ENCODE results near the gene SPEM1.

SPEM1 gene

DNA sequence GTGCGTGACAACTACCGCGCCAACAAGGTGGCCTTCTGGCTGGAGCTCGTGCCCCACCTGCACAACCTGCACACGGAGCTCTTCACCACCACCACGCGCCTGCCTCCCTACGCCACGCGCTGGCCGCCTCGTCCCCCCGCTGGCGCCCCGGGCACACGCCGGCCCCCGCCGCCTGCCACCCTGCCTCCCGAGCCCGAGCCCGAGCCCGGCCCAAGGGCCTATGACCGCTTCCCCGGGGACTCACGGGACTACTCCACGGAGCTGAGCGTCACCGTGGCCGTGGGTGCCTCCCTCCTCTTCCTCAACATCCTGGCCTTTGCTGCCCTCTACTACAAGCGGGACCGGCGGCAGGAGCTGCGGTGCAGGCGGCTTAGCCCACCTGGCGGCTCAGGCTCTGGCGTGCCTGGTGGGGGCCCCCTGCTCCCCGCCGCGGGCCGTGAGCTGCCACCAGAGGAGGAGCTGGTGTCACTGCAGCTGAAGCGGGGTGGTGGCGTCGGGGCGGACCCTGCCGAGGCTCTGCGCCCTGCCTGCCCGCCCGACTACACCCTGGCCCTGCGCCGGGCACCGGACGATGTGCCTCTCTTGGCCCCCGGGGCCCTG lies 3.0 kb upstream of the SPEM1 start:
- no peak for DNase-seq (ENCODE audit: low read depth in 2 of 2, low spot score in 1 of 2)

DNA sequence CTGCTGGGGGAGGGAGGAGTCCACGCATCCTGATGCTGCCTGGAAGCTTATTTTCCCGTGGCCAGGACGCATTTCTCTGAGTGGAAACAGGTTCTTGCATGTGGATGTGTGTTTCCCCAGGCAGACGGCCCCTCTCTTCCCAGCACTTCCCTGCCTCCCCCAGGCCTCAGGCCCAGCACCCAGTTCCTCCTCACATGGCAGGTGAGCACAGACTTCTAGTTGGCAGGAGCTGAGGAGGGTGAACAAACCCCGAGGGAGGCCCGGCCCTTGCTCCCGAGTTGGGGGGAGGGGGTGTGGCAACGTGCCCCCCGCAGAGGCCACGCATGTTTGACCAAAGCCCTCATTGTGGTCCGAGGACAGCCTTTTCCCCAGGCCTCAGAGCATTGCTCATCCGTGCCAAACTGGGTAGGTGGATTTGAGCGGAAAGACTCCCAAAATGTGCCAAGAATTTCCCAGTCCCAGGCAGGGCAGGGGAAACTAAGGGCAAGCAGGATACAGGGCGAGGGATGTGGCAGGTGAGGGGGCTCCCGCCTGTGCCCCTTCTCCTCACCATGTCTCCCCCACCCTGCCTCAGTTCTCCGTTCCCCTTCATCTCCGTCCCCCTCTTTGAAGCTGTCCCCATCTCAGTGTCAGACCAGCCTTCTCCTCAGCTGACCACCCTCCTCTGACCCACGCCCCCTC lies 1.5 kb upstream of the SPEM1 start:
- DNase-seq (ENCODE audit: low read depth in 2 of 2, low spot score in 1 of 2): no peak

DNA sequence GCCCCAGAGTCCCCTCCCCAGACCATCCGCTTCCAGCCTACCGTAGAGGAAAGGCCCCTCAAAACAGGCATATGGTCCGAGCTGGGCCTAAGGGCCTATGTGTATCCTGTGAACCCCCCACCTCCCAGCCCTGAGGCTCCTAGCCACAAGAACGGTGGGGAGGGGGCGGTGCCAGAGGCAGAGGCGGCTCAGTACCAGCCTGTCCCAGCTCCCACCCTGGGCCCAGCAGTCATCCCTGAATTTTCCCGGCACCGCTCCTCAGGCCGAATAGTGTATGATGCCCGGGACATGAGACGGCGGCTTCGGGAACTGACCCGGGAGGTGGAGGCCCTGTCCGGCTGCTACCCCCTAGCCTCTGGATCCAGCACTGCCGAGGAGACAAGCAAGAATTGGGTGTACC lies 1.1 kb downstream of the SPEM1 start:
- DNase-seq (ENCODE audit: low read depth in 2 of 2, low spot score in 1 of 2): no peak

DNA sequence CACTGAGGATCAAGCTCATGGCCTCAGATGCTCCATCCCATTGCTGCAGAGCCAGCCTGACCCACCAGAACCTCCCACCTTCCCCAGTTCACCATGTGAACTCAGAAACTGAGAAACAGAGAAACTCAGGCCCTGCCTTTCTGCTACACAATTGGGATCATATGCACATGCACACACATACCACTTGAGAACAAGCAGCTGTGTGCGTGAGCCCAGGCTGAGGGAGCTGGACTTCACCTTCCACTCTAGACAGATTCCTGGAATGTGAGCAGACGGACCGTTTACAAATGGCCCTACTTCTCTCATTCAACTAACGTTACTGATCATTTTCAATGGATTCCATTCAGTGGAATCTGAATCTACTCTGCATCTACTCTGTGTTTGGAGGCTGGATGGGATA lies 3.6 kb downstream of the SPEM1 start:
- no peak for DNase-seq (ENCODE audit: low read depth in 2 of 2, low spot score in 1 of 2)

DNA sequence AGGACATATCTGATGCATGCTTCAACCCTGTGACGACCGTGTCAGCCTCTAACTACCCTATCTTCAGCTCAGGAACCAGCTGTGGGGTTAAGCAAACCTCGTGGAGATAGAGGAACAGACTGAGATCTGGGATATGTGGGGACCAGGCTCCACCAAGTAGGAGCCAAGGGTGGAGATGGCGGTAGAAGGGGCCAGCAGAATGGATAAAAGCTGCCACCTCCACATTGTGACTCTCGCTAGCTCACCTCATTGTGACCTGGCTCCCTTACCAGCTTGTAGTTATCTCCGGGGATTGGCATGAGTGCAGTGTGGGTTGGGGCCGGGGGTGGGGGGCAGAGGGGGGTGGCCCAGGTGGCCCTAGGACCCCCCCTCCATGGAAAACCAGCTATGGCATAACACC lies 5.2 kb downstream of the SPEM1 start, which contains the start of gene SPEM2:
Gene SPEM2 (plus strand): TSS at position 301 of the 400 bp plus-strand sequence. CDS start 73 bp downstream, at position 374.
- no peak for DNase-seq (ENCODE audit: low read depth in 2 of 2, low spot score in 1 of 2)

DNA sequence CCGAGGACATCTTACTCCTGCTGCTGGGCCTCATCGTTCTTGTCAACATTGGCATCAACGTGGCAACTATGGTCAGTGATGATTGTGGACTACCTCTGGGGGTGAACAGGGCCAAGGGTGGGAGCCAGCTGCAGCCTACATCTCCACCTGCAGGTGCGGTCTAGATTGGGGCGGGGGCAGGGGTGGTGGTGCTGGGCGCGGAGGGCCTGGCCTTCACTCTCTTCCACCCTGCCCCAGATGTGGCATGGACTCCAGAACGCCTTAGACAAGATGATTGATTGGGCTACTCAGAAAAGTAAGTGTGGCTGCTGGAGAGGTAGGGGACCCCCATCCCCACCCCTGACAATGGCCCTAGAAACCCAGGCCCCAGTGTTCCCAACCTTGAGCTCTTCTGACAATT lies 5.6 kb downstream of the SPEM1 start:
- no peak for DNase-seq (ENCODE audit: low read depth in 2 of 2, low spot score in 1 of 2)

DNA sequence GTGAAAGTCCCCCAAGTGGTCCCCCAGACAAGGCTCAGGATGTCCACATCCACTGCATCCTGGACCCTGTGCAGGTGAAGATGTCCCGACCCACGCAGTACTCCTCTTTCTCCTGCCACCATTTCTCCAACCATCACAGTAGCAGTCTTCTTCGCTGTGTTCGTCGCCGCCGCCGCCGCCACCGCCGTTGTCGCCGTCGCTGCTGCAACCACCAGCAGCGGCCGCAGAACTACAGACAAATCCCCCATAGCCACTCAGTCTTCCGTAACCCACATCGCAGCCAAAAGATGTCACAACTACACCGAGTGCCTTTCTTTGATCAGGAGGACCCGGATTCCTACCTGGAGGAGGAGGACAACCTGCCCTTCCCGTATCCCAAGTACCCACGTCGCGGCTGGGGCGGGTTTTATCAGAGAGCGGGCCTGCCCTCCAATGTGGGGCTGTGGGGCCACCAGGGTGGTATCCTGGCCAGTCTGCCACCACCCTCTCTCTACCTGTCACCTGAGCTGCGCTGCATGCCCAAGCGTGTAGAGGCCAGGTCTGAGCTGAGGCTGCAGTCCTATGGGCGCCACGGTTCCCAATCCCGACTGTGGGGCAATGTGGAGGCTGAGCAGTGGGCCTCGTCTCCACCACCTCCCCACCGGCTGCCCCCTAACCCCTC lies 6.2 kb downstream of the SPEM1 start:
- no peak for DNase-seq (ENCODE audit: low read depth in 2 of 2, low spot score in 1 of 2)

DNA sequence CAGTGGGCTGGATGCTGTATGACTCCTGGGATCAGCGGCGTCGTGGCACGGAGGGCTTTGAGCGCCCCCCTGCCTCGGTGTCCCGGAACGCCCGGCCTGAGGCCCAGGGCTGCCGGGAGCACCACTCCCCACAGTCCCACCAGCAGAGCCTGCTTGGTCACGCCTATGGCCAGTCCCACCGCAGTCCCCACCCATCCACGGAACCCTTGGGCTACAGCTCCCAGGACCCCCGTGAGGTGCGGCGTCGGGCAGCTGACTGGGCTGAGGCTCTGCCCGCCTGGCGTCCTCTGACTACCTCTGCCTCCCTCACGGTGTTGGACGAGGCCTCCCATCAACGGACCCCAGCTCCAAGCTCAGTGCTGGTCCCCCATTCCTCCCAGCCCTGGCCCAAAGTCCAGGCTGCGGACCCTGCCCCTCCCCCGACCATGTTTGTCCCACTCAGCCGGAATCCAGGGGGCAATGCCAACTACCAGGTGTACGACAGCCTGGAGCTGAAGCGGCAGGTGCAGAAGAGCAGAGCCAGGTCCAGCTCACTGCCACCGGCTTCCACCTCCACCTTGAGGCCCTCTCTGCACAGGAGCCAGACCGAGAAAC lies 6.9 kb downstream of the SPEM1 start:
- no peak for DNase-seq (ENCODE audit: low read depth in 2 of 2, low spot score in 1 of 2)

DNA sequence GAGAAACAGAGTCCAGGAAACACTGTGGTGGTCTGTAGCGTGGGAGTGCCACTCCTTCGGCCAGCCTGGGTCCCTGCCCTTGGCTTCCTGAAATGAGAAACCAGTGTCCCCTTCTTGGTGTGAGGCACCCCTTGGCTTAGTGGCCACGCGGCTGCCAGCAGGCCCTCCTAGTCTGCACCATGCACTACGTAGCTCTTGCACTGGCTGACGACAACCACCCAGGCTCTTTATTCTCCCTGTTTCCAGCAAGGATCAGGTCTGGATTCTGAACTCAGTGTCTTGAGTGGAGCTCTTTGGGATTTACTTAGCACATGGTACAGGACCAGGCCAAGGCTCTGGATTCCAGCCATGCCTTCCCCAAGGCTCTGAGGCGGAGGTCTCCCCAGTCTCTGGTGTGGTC lies 7.4 kb downstream of the SPEM1 start:
- no peak for DNase-seq (ENCODE audit: low read depth in 2 of 2, low spot score in 1 of 2)

DNA sequence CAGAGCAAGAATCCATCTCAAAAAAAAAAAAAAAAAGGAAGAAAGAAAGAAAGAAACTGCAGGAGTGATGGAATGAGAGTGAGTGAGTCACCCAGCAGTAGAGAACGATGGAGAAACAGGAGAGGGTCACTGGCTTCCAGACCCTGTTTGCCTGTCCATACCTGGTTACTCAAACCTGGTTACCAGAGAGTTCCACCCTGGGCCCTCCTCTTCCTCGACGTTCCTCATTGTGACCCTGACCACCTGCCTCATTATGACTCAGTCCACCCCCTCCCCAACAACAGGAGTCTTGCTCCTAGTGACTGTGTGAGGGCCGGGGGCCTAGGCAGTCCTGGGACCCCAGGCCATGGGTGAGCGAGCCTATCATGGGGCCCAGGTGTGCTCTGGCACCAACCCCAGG lies 8.4 kb downstream of the SPEM1 start, which contains the start of gene SPEM3:
Gene SPEM3 (plus strand): TSS at position 301 of the 400 bp plus-strand sequence. CDS start 46 bp downstream, at position 347.
- no peak for DNase-seq (ENCODE audit: low read depth in 2 of 2, low spot score in 1 of 2)

DNA sequence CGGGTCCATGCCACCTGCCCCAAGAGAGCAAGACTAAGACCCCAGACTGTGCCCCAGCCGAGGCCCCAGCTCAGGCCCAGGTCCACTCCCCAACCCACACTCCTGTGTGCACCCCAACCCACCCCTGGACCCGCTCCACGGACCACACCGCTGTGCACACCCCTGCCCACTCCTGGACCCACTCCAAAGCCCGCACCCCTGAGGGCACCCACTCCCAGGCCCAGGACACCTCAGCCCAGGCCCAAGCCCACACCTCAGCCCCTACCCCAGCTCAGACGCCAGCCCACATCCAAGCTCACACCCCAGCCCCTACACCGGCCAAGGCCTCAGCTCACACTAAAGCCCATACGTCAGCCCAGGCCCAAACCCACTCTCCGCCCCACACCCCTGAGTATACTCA lies 9.6 kb downstream of the SPEM1 start:
- no peak for DNase-seq (ENCODE audit: low read depth in 2 of 2, low spot score in 1 of 2)

DNA sequence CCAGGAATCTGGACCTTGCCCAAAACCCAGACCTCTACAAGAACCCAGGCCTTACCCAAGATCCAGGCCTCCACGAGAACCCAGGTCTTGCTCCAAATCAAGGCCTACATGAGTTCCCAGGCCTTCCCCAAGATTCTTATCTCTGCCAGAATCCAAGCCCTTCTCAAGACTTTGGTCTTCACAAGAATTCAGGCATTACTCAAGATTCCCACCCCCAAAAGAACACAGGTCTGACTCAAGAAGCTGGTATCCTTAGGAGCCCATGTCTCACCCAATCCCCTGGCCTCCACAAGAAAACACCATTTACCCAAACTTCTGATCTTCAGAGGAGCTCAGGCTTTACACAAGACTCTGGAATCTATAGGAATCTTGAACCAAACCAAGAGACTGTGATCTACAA lies 11.1 kb downstream of the SPEM1 start:
- DNase-seq (ENCODE audit: low read depth in 2 of 2, low spot score in 1 of 2): no peak

DNA sequence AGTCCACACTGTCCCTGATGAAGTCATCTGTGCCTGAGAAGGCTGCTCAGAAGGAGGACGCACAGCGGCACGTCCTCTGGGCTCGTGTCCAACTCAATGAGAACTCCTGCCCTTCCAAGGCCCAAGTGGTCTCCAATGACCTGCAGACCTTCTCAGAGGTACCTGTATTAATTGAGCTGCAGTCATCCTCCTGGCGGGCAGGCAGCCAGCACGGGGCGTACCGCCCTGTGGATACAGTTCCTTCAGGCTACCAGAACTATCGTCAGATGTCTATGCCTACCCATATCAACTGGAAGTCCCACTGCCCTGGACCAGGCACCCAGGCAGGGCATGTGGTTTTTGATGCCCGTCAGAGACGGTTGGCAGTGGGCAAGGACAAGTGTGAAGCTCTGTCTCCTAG lies 12.2 kb downstream of the SPEM1 start:
- no peak for DNase-seq (ENCODE audit: low read depth in 2 of 2, low spot score in 1 of 2)

DNA sequence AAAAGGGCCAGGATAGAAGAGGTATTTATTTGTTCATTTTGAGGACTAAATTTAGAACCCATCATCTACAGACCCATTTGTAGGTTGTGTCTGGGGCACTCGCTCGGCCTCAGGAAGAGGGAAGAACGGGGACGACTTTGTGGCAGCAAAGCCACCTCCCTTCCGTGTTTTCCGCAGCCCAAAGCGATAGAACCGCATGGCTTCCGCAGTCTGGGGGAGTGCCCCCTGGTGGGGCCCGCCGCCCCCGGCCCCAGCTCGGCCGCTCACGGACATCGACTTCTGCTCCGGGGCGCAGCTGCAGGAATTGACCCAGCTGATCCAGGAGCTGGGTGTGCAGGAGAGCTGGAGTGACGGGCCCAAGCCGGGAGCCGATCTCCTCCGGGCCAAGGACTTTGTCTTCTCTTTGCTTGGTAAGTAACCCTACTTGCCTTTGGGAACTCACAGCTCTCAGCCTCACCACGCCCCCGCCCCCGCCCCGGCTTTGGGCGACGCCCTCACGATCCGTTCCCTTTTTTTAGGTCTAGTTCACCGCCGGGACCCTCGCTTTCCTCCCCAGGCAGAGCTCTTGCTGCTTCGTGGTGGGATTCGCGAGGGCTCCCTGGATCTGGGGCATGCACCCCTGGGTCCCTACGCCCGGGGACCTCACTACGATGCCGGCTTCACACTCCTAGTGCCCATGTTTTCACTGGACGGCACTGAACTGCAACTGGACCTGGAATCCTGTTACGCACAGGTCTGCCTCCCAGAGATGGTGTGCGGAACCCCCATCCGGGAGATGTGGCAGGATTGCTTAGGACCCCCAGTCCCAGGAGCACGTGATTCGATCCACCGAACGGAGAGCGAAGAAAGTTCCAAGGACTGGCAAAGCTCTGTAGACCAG lies 15.8 kb downstream of the SPEM1 start:
- DNase-seq (ENCODE audit: low read depth in 2 of 2, low spot score in 1 of 2): no peak

DNA sequence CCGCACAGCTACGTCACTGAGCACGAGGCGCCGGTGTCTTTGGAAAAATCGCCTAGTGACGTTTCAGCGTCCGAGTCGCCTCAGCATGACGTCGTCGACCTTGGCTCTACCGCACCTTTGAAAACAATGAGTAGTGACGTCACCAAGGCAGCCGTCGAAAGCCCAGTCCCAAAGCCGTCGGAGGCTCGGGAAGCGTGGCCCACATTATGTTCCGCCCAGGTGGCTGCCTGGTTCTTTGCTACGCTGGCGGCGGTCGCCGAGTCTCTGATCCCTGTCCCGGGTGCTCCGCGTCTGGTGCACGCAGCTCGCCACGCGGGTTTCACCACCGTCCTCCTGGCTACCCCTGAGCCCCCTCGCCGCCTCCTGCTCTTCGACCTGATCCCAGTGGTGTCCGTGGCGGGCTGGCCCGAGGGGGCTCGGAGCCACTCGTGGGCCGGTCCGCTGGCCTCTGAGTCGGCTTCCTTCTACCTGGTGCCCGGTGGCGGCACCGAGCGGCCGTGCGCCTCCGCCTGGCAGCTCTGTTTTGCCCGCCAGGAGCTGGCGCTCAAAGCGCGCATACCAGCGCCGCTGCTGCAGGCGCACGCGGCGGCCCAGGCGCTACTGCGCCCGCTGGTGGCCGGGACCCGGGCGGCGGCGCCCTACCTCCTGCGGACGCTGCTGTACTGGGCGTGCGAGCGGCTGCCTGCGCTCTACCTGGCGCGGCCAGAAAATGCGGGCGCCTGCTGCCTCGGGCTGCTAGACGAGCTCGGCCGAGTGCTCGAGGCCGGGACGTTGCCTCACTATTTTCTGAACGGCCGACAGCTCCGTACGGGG lies 16.6 kb downstream of the SPEM1 start:
- peak; percentile 38 to 64 for DNase-seq (ENCODE audit: low read depth in 2 of 2, low spot score in 1 of 2)

DNA sequence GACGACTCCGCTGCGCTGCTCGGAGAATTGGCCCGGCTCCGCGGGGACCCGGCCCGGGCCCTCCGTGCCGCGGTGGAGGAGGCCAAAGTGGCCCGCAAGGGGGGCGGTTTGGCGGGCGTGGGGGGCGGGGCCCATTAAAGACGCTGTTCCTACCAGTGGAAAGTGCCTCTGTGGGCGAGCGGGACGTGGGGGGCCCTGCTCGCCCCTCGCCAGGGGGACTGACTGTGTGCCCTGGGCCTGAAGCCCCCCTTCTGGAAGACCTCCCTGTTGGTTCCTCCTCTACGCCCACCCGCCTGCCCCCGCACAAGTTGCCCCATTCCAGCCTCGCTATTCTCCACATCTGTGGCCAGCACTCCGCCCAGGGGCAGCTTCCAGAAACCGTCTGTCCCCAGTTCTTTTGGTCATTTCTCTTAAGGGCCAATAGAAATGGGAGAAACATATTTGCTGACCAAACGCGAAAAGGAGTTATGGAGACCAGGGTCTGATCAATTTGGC lies 17.3 kb downstream of the SPEM1 start:
- no peak for DNase-seq (ENCODE audit: low read depth in 2 of 2, low spot score in 1 of 2)

DNA sequence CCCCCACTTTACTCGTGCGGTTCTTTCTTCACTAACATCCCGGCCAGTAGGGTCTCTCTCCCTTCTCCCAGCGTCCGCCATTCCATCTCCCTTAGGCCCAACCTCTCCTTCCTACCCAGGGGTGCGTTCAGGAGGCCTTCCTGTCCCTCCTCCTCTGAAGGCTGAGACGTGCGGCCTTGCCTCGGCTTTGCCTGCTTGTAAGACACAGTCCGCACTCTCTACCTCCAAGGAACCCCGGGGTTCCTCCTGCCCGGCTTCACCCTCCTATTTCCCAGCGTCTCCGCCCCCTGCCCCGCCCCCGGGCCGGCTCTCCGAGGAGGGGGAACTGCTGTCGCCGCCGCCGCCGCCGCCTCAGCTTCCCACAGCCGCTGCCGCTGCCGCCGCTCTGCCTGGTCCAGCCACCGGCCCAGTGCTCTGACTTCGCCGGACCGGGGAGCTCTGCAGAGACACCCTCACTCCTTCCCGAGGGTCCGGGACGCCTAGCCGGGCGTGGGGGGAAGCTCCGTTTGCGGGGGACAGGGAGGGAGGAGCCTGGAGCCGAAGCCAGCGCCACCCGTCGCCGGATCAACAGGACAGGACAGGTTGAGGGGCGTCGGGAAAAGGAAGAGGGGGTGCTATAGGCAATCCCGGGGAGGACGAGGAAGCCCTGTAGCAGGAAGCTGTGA lies 18.0 kb downstream of the SPEM1 start:
- peak in 1 of 2 donors; percentile 21 for DNase-seq (ENCODE audit: low read depth in 2 of 2, low spot score in 1 of 2)

DNA sequence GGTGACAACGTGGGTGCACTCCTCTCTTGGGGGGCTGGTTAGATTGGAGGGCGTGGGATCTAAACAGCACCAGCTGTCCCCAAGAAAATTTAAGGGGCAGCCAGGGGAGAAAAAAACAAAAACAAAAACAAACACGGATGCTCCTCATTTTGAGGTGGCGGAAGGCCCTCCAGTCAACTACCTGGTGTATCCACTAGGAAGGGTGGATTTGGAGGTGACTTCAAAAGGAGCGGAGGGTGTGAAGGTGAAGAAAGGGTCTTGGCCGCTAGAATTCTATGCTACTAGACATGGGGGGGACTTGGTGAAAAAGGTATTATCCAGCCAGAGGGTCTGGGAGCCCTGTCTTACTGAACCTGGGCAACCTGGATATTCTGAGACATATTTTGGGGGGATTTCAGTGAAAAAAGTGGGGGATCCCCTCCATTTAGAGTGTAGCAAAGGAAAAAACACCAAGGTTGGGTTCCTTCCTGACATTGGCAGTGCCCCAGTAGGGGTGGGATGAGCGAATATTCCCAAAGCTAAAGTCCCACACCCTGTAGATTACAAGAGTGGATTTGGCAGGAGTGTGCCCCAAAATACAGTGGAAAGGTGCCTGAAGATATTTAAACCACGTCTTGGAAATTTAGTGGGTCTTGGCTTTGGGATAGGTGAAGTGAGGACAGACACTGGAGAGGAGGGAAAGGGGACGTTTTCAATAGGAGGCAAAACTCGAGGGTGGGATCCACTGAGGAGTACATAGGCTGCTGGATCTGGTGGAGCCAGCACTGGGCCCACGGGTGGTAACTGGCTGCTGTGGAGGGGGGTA lies 18.7 kb downstream of the SPEM1 start:
- DNase-seq (ENCODE audit: low read depth in 2 of 2, low spot score in 1 of 2): no peak

Data from stimulated activated CD8-positive, alpha-beta memory T cell treated with anti-CD3 and anti-CD28 coated beads, Interleukin-4, amount 100 ng/mL, for 1 hour (primary cell).